ENCODE measurements around the gene USO1.
"Not testable (repeated sequence)": the region's sequence is repeated elsewhere in the genome, so short reads cannot be mapped to it uniquely, and the experiment has no call there.

Gene USO1

GRCh38 chr4:75724066-75724866 is at the start of gene USO1:
Gene USO1, plus strand, starts transcription at chr4:75724577. Its CDS starts 243 bp downstream, at chr4:75724820.
- peak; percentile 97 for DNase-seq (ENCODE audit: low read depth, low spot score)

- no peak for DNase-seq (ENCODE audit: low read depth, low spot score)
Observed at GRCh38 chr4:75675004-75675531, 49.3 kb upstream of the USO1 start.

- no peak for DNase-seq (ENCODE audit: low read depth, low spot score)
Observed at GRCh38 chr4:75678473-75678872, 45.9 kb upstream of the USO1 start.

GRCh38 chr4:75678965-75679364 is 45.4 kb upstream of the USO1 start:
- DNase-seq (ENCODE audit: low read depth, low spot score): no peak

- no peak for DNase-seq (ENCODE audit: low read depth, low spot score)
Observed at GRCh38 chr4:75679876-75680575, 44.4 kb upstream of the USO1 start.

- DNase-seq (ENCODE audit: low read depth, low spot score): no peak
Observed at GRCh38 chr4:75683482-75684155, 40.8 kb upstream of the USO1 start.

- no peak for DNase-seq (ENCODE audit: low read depth, low spot score)
Observed at GRCh38 chr4:75685546-75686189, 38.7 kb upstream of the USO1 start.

GRCh38 chr4:75686346-75686745 is 38.0 kb upstream of the USO1 start:
- no peak for DNase-seq (ENCODE audit: low read depth, low spot score)

GRCh38 chr4:75687125-75687524 is 37.3 kb upstream of the USO1 start:
- DNase-seq (ENCODE audit: low read depth, low spot score): not testable (repeated sequence)

- DNase-seq (ENCODE audit: low read depth, low spot score): not testable (repeated sequence)
Observed at GRCh38 chr4:75692066-75692465, 32.3 kb upstream of the USO1 start.

- no peak for DNase-seq (ENCODE audit: low read depth, low spot score)
Observed at GRCh38 chr4:75696071-75696470, 28.3 kb upstream of the USO1 start.

GRCh38 chr4:75696581-75696980 is 27.8 kb upstream of the USO1 start:
- DNase-seq (ENCODE audit: low read depth, low spot score): no peak

GRCh38 chr4:75698162-75698962 is 26.0 kb upstream of the USO1 start:
- no peak for DNase-seq (ENCODE audit: low read depth, low spot score)

- DNase-seq (ENCODE audit: low read depth, low spot score): no peak
Observed at GRCh38 chr4:75698963-75699228, 25.5 kb upstream of the USO1 start.

- DNase-seq (ENCODE audit: low read depth, low spot score): no peak
Observed at GRCh38 chr4:75699299-75699698, 25.1 kb upstream of the USO1 start.

- DNase-seq (ENCODE audit: low read depth, low spot score): no peak
Observed at GRCh38 chr4:75702919-75703411, 21.4 kb upstream of the USO1 start.

GRCh38 chr4:75705198-75705977 is 19.0 kb upstream of the USO1 start:
- DNase-seq (ENCODE audit: low read depth, low spot score): no peak

- no peak for DNase-seq (ENCODE audit: low read depth, low spot score)
Observed at GRCh38 chr4:75708218-75708691, 16.1 kb upstream of the USO1 start.

- DNase-seq (ENCODE audit: low read depth, low spot score): no peak
Observed at GRCh38 chr4:75710246-75710645, 14.1 kb upstream of the USO1 start.

- DNase-seq (ENCODE audit: low read depth, low spot score): no peak
Observed at GRCh38 chr4:75714011-75714410, 10.4 kb upstream of the USO1 start.

Data from activated naive CD8-positive, alpha-beta T cell treated with anti-CD3 and anti-CD28 coated beads, Interleukin-2, amount 50 U/mL, for 16 hours (primary cell).